WTC11 (cell line): ENCODE measurements around the gene RPS6KA2. TPM values are rescaled to one million over a fixed set of nuclear protein-coding genes. Genes with fewer than 3 reads are reported as not detected.
A peak's percentile ranks its signal among the peaks of the same experiment; 100 is the strongest.

ENCODE experiments used
- ATAC-seq: fragments of 200-7000 bp; cut with Tn5 transposase; 2 replicates; pipeline ENCODE4 v1.10.0; 2021; ENCODE audit warnings: mild to moderate bottlenecking, moderate library complexity
- CTCF ChIA-PET: fragments of 300-600 bp; sonication (Branson Sonifier 250); formaldehyde crosslinking; loops from one replicate; lab custom pipeline; 2021; ENCODE audit warnings: antibody characterized with exemption; lab: Charles Lee
- POLR2A ChIA-PET: fragments of 350-600 bp; sonication (Branson Sonifier 250); formaldehyde crosslinking; loops from one replicate; lab custom pipeline; 2021; ENCODE audit warnings: antibody characterized with exemption; lab: Charles Lee
- DNase-seq: peaks from one replicate; pipeline ENCODE4 v3.0.0; 2021; ENCODE audit warnings: low spot score
- H3K27ac Mint-ChIP-seq: 2 replicates; pipeline ENCODE4 v1.8.0; 2021; ENCODE audit warnings: mixed read lengths
- H3K27me3 Mint-ChIP-seq: 2 replicates; pipeline ENCODE4 v1.8.0; 2021; ENCODE audit warnings: low read depth, mild to moderate bottlenecking, moderate library complexity, mixed read lengths
- H3K36me3 Mint-ChIP-seq: 2 replicates; pipeline ENCODE4 v1.8.0; 2021; ENCODE audit warnings: mixed read lengths
- H3K4me1 Mint-ChIP-seq: 2 replicates; pipeline ENCODE4 v1.8.0; 2022; ENCODE audit warnings: mixed read lengths
- H3K4me3 Mint-ChIP-seq: 2 replicates; pipeline ENCODE4 v1.8.0; 2021; ENCODE audit warnings: mild to moderate bottlenecking, moderate library complexity, mixed read lengths
- H3K9me3 Mint-ChIP-seq: 2 replicates; pipeline ENCODE4 v1.8.0; 2021; ENCODE audit warnings: mixed read lengths
- CBFB ChIP-seq: sonication (generic); formaldehyde crosslinking; IDR thresholded peaks from 2 replicates; pipeline ENCODE4 v1.8.1; 2022; ENCODE audit warnings: mild to moderate bottlenecking, low read depth, missing genetic modification reagents
- ELF4 ChIP-seq: sonication (generic); formaldehyde crosslinking; IDR thresholded peaks from 2 replicates; pipeline ENCODE4 v1.8.1; 2022; ENCODE audit warnings: low read depth, mild to moderate bottlenecking, moderate library complexity, missing genetic modification reagents
- EMX1 ChIP-seq: fragments of 250-450 bp; sonication (Bioruptor Pico); IDR thresholded peaks from 2 replicates; pipeline ENCODE4 v1.8.0; 2021; ENCODE audit warnings: mild to moderate bottlenecking
- FOXJ3 ChIP-seq: sonication (generic); formaldehyde crosslinking; IDR thresholded peaks from 2 replicates; pipeline ENCODE4 v1.9.0; 2021; ENCODE audit warnings: missing genetic modification reagents, mild to moderate bottlenecking, borderline replicate concordance
- JAZF1 ChIP-seq: fragments of 250-450 bp; sonication (Bioruptor Pico); IDR thresholded peaks from 2 replicates; pipeline ENCODE4 v1.9.0; 2021; ENCODE audit warnings: moderate library complexity, mild to moderate bottlenecking, inconsistent platforms
- NR2C2 ChIP-seq: sonication (generic); formaldehyde crosslinking; IDR thresholded peaks from 2 replicates; pipeline ENCODE4 v1.8.0; 2022; ENCODE audit warnings: mild to moderate bottlenecking, missing genetic modification reagents
- RORB ChIP-seq: fragments of 250-450 bp; sonication (Bioruptor Pico); IDR thresholded peaks from 2 replicates; pipeline ENCODE4 v1.9.0; 2021; ENCODE audit warnings: mild to moderate bottlenecking
- SMAD3 ChIP-seq: sonication (generic); formaldehyde crosslinking; IDR thresholded peaks from 2 replicates; pipeline ENCODE4 v1.8.0; 2022; ENCODE audit warnings: missing genetic modification reagents, mild to moderate bottlenecking, borderline replicate concordance
- ZMAT4 ChIP-seq: fragments of 250-450 bp; sonication (Bioruptor Pico); IDR thresholded peaks from 2 replicates; pipeline ENCODE4 v1.9.0; 2021; ENCODE audit warnings: mild to moderate bottlenecking
- ZNF396 ChIP-seq: fragments of 250-450 bp; sonication (Bioruptor Pico); IDR thresholded peaks from 2 replicates; pipeline ENCODE4 v1.8.0; 2021; ENCODE audit warnings: mild to moderate bottlenecking, moderate library complexity, borderline replicate concordance
- ZNF532 ChIP-seq: fragments of 250-450 bp; sonication (Bioruptor Pico); IDR thresholded peaks from 2 replicates; pipeline ENCODE4 v1.9.0; 2021; ENCODE audit warnings: mild to moderate bottlenecking, borderline replicate concordance
- total RNA-seq: library from RNA; stranded (reverse); gene quantifications from 3 replicates; pipeline ENCODE4 v1.2.3, GENCODE V29; 2021
- TF ChIP-seq, protein P1 (sequence below): sonication (generic); formaldehyde crosslinking; IDR thresholded peaks from 2 replicates; pipeline ENCODE4 v1.8.0; 2022; ENCODE audit warnings: mild to moderate bottlenecking, missing genetic modification reagents
- TF ChIP-seq, protein P2 (sequence below): sonication (generic); formaldehyde crosslinking; IDR thresholded peaks from 2 replicates; pipeline ENCODE4 v1.8.0; 2023; ENCODE audit warnings: mild to moderate bottlenecking, missing genetic modification reagents
- TF ChIP-seq, protein P3 (sequence below): sonication (generic); formaldehyde crosslinking; IDR thresholded peaks from 2 replicates; pipeline ENCODE4 v1.8.1; 2022; ENCODE audit warnings: low read depth, mild to moderate bottlenecking, moderate library complexity, missing genetic modification reagents, borderline replicate concordance
- TF ChIP-seq, protein P4 (sequence below): fragments of 250-450 bp; sonication (Bioruptor Pico); IDR thresholded peaks from 2 replicates; pipeline ENCODE4 v1.8.0; 2021; ENCODE audit warnings: mild to moderate bottlenecking
- TF ChIP-seq, protein P5 (sequence below): fragments of 200-600 bp; IDR thresholded peaks from 2 replicates; pipeline ENCODE4 v1.8.0; 2022; ENCODE audit warnings: antibody characterized with exemption

The RPS6KA2 gene
- total RNA-seq, 1 experiment from 2014 or later = 24.2 TPM

DNA sequence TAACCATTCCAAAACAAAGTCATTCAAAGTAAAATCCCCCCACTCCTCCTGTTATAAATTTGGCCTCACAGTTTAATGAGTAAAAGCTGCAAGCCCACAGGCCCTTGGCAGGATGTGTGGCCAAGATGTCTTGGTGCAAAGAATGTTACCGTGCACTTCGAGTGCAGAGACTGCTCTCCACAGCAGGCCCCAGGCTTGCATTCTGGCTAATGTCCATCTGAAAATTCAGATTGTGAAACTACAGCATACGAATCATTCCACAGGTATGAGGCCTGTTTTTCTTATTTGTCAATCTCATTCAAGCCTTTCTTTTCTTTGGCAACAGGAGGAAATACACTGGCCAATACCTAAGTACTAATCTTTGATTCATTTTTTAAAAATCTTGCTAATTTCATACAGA lies 7.1 kb downstream of the RPS6KA2 start (continued):
- TF ChIP-seq ZNF532 (no peak), RORB (CRISPR knock-in tag) (no peak), ZMAT4 (CRISPR knock-in tag) (no peak), FOXJ3 (CRISPR knock-in tag) (no peak), CBFB (CRISPR knock-in tag) (no peak)
- TF ChIP-seq, protein P1, sequence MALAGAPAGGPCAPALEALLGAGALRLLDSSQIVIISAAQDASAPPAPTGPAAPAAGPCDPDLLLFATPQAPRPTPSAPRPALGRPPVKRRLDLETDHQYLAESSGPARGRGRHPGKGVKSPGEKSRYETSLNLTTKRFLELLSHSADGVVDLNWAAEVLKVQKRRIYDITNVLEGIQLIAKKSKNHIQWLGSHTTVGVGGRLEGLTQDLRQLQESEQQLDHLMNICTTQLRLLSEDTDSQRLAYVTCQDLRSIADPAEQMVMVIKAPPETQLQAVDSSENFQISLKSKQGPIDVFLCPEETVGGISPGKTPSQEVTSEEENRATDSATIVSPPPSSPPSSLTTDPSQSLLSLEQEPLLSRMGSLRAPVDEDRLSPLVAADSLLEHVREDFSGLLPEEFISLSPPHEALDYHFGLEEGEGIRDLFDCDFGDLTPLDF (CRISPR knock-in tag) = no peak
- TF ChIP-seq, protein P2, sequence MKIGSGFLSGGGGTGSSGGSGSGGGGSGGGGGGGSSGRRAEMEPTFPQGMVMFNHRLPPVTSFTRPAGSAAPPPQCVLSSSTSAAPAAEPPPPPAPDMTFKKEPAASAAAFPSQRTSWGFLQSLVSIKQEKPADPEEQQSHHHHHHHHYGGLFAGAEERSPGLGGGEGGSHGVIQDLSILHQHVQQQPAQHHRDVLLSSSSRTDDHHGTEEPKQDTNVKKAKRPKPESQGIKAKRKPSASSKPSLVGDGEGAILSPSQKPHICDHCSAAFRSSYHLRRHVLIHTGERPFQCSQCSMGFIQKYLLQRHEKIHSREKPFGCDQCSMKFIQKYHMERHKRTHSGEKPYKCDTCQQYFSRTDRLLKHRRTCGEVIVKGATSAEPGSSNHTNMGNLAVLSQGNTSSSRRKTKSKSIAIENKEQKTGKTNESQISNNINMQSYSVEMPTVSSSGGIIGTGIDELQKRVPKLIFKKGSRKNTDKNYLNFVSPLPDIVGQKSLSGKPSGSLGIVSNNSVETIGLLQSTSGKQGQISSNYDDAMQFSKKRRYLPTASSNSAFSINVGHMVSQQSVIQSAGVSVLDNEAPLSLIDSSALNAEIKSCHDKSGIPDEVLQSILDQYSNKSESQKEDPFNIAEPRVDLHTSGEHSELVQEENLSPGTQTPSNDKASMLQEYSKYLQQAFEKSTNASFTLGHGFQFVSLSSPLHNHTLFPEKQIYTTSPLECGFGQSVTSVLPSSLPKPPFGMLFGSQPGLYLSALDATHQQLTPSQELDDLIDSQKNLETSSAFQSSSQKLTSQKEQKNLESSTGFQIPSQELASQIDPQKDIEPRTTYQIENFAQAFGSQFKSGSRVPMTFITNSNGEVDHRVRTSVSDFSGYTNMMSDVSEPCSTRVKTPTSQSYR = no peak
- TF ChIP-seq, protein P3, sequence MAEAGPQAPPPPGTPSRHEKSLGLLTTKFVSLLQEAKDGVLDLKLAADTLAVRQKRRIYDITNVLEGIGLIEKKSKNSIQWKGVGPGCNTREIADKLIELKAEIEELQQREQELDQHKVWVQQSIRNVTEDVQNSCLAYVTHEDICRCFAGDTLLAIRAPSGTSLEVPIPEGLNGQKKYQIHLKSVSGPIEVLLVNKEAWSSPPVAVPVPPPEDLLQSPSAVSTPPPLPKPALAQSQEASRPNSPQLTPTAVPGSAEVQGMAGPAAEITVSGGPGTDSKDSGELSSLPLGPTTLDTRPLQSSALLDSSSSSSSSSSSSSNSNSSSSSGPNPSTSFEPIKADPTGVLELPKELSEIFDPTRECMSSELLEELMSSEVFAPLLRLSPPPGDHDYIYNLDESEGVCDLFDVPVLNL = no peak

DNA sequence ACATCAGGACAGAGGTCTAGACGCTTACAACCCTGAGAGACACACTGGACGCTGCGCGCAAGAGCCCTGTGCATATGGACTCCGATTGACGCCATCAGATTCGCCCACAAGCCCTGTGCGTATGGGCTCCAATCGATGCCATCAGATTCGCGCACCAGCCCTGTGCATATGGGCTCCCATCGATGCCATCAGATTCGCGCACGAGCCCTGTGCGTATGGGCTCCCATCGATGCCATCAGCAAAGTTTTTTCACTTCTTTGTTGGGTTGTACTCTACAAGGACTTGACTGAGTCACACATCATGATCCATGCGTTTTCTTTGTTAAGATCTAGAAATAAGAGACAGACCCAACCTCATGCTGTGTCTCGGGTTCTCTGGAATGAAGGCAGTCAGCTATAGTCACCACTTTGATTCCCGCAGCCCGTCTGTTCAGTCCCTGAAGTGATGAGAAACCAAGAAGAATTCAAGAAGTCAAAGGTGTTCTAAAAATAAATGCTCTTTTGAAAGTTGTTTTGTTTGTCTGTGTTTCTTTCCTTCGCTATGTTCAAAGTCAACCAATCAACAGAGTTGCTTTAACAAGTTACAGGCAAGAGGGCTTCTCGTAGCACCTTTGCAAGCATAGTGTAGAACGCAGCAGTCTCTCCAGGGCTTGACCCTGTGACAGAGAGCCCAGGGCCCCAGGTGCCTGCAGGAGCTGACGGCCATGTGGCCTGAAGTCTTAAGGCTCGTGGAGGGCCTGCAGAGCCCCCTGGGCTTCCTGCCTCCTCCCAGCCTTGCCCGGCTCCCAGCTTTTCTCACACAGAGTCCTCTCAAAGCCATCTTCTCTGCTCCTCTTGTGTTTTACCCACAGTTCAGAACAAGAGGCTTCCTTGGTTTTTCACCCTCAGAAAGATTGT lies 7.9 kb downstream of the RPS6KA2 start:
- ATAC-seq (no peak), DNase-seq (no peak)
- peak overlapping the region; percentile 62; the same call in 1 of the 2 replicates for H3K27ac Mint-ChIP-seq
- no peaks in the 10 kb centered on the region for H3K9me3 Mint-ChIP-seq
- H3K27me3 Mint-ChIP-seq = no peaks in the 10 kb centered on the region
- CTCF ChIA-PET = interaction anchor here (0.7 kb wide), 1 partner anchor 8 kb away, joined by 3 read pairs; the partner anchor contains the start of gene RPS6KA2
- H3K36me3 Mint-ChIP-seq = peaks cover 13% of the 10 kb centered on the region
- H3K4me1 Mint-ChIP-seq = peaks cover 65% of the 10 kb centered on the region
- no peak for TF ChIP-seq ZNF396 (CRISPR knock-in tag)
- no peak for TF ChIP-seq SMAD3
- TF ChIP-seq RORB (CRISPR knock-in tag) = no peak
- TF ChIP-seq NR2C2 = no peak
- TF ChIP-seq CBFB (CRISPR knock-in tag) = no peak
- TF ChIP-seq JAZF1 (CRISPR knock-in tag) = no peak
- TF ChIP-seq, protein P4, sequence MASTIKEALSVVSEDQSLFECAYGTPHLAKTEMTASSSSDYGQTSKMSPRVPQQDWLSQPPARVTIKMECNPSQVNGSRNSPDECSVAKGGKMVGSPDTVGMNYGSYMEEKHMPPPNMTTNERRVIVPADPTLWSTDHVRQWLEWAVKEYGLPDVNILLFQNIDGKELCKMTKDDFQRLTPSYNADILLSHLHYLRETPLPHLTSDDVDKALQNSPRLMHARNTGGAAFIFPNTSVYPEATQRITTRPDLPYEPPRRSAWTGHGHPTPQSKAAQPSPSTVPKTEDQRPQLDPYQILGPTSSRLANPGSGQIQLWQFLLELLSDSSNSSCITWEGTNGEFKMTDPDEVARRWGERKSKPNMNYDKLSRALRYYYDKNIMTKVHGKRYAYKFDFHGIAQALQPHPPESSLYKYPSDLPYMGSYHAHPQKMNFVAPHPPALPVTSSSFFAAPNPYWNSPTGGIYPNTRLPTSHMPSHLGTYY (CRISPR knock-in tag) = no peak
- TF ChIP-seq ELF4 (CRISPR knock-in tag) = no peak
- no peak for TF ChIP-seq EMX1
- TF ChIP-seq, protein P5, sequence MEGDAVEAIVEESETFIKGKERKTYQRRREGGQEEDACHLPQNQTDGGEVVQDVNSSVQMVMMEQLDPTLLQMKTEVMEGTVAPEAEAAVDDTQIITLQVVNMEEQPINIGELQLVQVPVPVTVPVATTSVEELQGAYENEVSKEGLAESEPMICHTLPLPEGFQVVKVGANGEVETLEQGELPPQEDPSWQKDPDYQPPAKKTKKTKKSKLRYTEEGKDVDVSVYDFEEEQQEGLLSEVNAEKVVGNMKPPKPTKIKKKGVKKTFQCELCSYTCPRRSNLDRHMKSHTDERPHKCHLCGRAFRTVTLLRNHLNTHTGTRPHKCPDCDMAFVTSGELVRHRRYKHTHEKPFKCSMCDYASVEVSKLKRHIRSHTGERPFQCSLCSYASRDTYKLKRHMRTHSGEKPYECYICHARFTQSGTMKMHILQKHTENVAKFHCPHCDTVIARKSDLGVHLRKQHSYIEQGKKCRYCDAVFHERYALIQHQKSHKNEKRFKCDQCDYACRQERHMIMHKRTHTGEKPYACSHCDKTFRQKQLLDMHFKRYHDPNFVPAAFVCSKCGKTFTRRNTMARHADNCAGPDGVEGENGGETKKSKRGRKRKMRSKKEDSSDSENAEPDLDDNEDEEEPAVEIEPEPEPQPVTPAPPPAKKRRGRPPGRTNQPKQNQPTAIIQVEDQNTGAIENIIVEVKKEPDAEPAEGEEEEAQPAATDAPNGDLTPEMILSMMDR = no peak
- H3K4me3 Mint-ChIP-seq = no peak overlapping the region
- POLR2A ChIA-PET = no interaction called here
